ENCODE measurements around the gene INPP5D. TPM values are rescaled to one million over a fixed set of nuclear protein-coding genes. Genes with fewer than 3 reads are reported as not detected.

Gene INPP5D
- total RNA-seq, 4 donors from 2014 or later: 26.6 to 40.6 (median 27.0) TPM

- TF ChIP-seq, protein P1, sequence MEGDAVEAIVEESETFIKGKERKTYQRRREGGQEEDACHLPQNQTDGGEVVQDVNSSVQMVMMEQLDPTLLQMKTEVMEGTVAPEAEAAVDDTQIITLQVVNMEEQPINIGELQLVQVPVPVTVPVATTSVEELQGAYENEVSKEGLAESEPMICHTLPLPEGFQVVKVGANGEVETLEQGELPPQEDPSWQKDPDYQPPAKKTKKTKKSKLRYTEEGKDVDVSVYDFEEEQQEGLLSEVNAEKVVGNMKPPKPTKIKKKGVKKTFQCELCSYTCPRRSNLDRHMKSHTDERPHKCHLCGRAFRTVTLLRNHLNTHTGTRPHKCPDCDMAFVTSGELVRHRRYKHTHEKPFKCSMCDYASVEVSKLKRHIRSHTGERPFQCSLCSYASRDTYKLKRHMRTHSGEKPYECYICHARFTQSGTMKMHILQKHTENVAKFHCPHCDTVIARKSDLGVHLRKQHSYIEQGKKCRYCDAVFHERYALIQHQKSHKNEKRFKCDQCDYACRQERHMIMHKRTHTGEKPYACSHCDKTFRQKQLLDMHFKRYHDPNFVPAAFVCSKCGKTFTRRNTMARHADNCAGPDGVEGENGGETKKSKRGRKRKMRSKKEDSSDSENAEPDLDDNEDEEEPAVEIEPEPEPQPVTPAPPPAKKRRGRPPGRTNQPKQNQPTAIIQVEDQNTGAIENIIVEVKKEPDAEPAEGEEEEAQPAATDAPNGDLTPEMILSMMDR (IDR thresholded peaks at IDR 0.05; ENCODE audit: low read depth): no peak
Measured at GRCh38 chr2:233184669-233185068, 124.5 kb downstream of the INPP5D start.

GRCh38 chr2:233185330-233185729 is 125.2 kb downstream of the INPP5D start:
- TF ChIP-seq, protein P1 (IDR thresholded peaks at IDR 0.05; ENCODE audit: low read depth): no peak

GRCh38 chr2:233185963-233186362 is 125.8 kb downstream of the INPP5D start:
- TF ChIP-seq, protein P1 (IDR thresholded peaks at IDR 0.05; ENCODE audit: low read depth): no peak

DNA sequence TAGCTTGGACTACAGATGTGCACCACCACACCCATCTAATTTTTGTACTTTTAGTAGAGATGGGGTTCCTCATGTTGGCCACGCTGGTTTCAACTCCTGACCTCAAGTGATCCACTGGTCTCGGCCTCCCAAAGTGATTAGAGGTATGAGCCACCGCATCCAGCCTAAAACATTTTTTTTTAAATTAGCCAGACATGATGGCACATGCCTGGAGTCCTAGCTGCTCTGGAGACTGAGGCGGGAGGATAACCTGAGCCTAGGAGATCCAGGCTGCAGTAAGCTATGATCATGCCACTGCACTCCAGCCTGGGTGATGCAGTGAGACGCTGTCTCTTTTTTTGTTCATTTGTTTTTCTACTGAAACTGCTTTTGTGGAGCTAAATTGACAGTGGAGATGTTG is 126.7 kb downstream of the INPP5D start:
- TF ChIP-seq, protein P1 (IDR thresholded peaks at IDR 0.05; ENCODE audit: low read depth): no peak

GRCh38 chr2:233189025-233189424 is 128.9 kb downstream of the INPP5D start:
- TF ChIP-seq, protein P1 (IDR thresholded peaks at IDR 0.05; ENCODE audit: low read depth): no peak

- TF ChIP-seq, protein P1 (IDR thresholded peaks at IDR 0.05; ENCODE audit: low read depth): no peak
Measured at GRCh38 chr2:233193738-233194137, 133.6 kb downstream of the INPP5D start.

- TF ChIP-seq, protein P1 (IDR thresholded peaks at IDR 0.05; ENCODE audit: low read depth): no peak
Measured at GRCh38 chr2:233195027-233195426, 134.9 kb downstream of the INPP5D start.
